SU-DHL-6 (cell line): Measurements from ENCODE around the gene SLC2A8.

Source experiments
- H2AFZ ChIP-seq: fragments of 200-600 bp; sonication (generic); 2 replicates; pipeline ENCODE4 v1.6.1; 2014; ENCODE audit warnings: low read depth, mild to moderate bottlenecking, moderate library complexity, mixed read lengths, antibody characterized with exemption, low read length; ENCODE audit not compliant: severe bottlenecking
- H3F3A ChIP-seq: fragments of 200-600 bp; shearing (Covaris generic); 2 replicates; pipeline ENCODE4 v1.6.0; 2016; ENCODE audit warnings: antibody characterized with exemption, mild to moderate bottlenecking; ENCODE audit not compliant: insufficient read depth
- H3K27ac ChIP-seq: fragments of 200-600 bp; sonication (generic); 2 replicates; pipeline ENCODE4 v1.5.1; 2016; ENCODE audit warnings: low read depth, mild to moderate bottlenecking, low read length, moderate library complexity, mixed read lengths
- H3K27me3 ChIP-seq: fragments of 200-600 bp; sonication (generic), shearing (Covaris generic); 2 replicates; pipeline ENCODE4 v1.6.0; 2014; ENCODE audit warnings: mild to moderate bottlenecking, low read length
- H3K36me3 ChIP-seq: fragments of 200-600 bp; sonication (generic); 2 replicates; pipeline ENCODE4 v1.6.1; 2014; ENCODE audit warnings: mild to moderate bottlenecking, low read length, mixed read lengths
- H3K4me2 ChIP-seq: fragments of 300-600, 200-600 bp; shearing (Covaris generic), sonication (generic); 2 replicates; pipeline ENCODE4 v1.6.0; 2014; ENCODE audit warnings: low read length, low read depth, mild to moderate bottlenecking; ENCODE audit not compliant: poor library complexity, severe bottlenecking
- H3K4me3 ChIP-seq: fragments of 200-600 bp; sonication (generic); 2 replicates; pipeline ENCODE4 v1.5.1; 2014; ENCODE audit warnings: antibody characterized with exemption, low read length, mild to moderate bottlenecking, mixed read lengths; ENCODE audit not compliant: insufficient read depth, poor library complexity, severe bottlenecking
- H3K79me2 ChIP-seq: fragments of 200-600 bp; sonication (generic); 2 replicates; pipeline ENCODE4 v1.6.1; 2014; ENCODE audit warnings: mild to moderate bottlenecking, low read length, moderate library complexity; ENCODE audit not compliant: insufficient read depth
- H3K9ac ChIP-seq: fragments of 200-600 bp; sonication (generic); 2 replicates; pipeline ENCODE4 v1.7.0; 2014; ENCODE audit warnings: mild to moderate bottlenecking, low read length
- H3K9me2 ChIP-seq: fragments of 200-600 bp; sonication (generic); replicated peaks from 2 replicates; pipeline ENCODE4 v1.6.1; 2014; ENCODE audit warnings: low read length; ENCODE audit not compliant: insufficient read depth
- H3K9me3 ChIP-seq: fragments of 200-600 bp; sonication (generic); 2 replicates; pipeline ENCODE4 v1.6.1; 2014; ENCODE audit warnings: low read length, mixed read lengths; ENCODE audit not compliant: insufficient read depth
- H4K20me1 ChIP-seq: fragments of 200-600 bp; sonication (generic); 2 replicates; pipeline ENCODE4 v1.6.1; 2014; ENCODE audit warnings: low read depth, mild to moderate bottlenecking, antibody characterized with exemption, low read length, moderate library complexity, mixed read lengths
- EZH2phosphoT487 ChIP-seq: fragments of 200-600 bp; sonication (generic), shearing (Covaris generic); conservative IDR thresholded peaks from 2 replicates; pipeline ENCODE4 v1.6.1; 2018; ENCODE audit warnings: mild to moderate bottlenecking, antibody characterized with exemption, low read length, moderate library complexity, mixed read lengths
- TF ChIP-seq, protein P1 (sequence below): fragments of 200-600 bp; sonication (generic); IDR thresholded peaks from one replicate; pipeline ENCODE4 v1.5.1; 2017; ENCODE audit warnings: antibody characterized with exemption, mild to moderate bottlenecking, low read length, moderate library complexity; ENCODE audit not compliant: insufficient read depth, poor library complexity, severe bottlenecking

SLC2A8 gene

GRCh38 chr9:127437497-127438264 lies 40.7 kb downstream of the SLC2A8 start:
- H3F3A ChIP-seq: no peaks in the 10 kb centered on the region
- H3K9me3 ChIP-seq: no peaks in the 10 kb centered on the region
- no peaks in the 10 kb centered on the region for H4K20me1 ChIP-seq
- no peak overlapping the region for H3K4me3 ChIP-seq
- no peaks in the 10 kb centered on the region for H3K9me2 ChIP-seq
- no peak overlapping the region for H3K27ac ChIP-seq
- no peak overlapping the region for H3K9ac ChIP-seq
- no peak overlapping the region for H2AFZ ChIP-seq
- no peaks in the 10 kb centered on the region for H3K79me2 ChIP-seq
- no peaks in the 10 kb centered on the region for H3K27me3 ChIP-seq
- TF ChIP-seq, protein P1, sequence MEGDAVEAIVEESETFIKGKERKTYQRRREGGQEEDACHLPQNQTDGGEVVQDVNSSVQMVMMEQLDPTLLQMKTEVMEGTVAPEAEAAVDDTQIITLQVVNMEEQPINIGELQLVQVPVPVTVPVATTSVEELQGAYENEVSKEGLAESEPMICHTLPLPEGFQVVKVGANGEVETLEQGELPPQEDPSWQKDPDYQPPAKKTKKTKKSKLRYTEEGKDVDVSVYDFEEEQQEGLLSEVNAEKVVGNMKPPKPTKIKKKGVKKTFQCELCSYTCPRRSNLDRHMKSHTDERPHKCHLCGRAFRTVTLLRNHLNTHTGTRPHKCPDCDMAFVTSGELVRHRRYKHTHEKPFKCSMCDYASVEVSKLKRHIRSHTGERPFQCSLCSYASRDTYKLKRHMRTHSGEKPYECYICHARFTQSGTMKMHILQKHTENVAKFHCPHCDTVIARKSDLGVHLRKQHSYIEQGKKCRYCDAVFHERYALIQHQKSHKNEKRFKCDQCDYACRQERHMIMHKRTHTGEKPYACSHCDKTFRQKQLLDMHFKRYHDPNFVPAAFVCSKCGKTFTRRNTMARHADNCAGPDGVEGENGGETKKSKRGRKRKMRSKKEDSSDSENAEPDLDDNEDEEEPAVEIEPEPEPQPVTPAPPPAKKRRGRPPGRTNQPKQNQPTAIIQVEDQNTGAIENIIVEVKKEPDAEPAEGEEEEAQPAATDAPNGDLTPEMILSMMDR: no peak
- TF ChIP-seq EZH2phosphoT487: no peak
- H3K4me2 ChIP-seq: no peak overlapping the region
- H3K36me3 ChIP-seq: peaks cover 3% of the 10 kb centered on the region; the same call in 1 of the 2 replicates

- Histone ChIP-seq H3K9me2 (no peaks in the 10 kb centered on the region), H4K20me1 (no peaks in the 10 kb centered on the region), H3F3A (no peaks in the 10 kb centered on the region), H3K27ac (no peak overlapping the region), H2AFZ (no peak overlapping the region), H3K9me3 (no peaks in the 10 kb centered on the region), H3K79me2 (no peaks in the 10 kb centered on the region), H3K27me3 (no peaks in the 10 kb centered on the region), H3K36me3 (peaks cover 3% of the 10 kb centered on the region; the same call in 1 of the 2 replicates), H3K4me2 (no peak overlapping the region), H3K4me3 (no peak overlapping the region), H3K9ac (no peak overlapping the region)
- TF ChIP-seq EZH2phosphoT487: no peak
- TF ChIP-seq, protein P1: no peak
These were observed 41.4 kb downstream of the SLC2A8 start for GRCh38 chr9:127438394-127438793.

- H4K20me1 ChIP-seq: peaks cover 4% of the 10 kb centered on the region; the same call in 1 of the 2 replicates
- TF ChIP-seq, protein P1: no peak
- no peak for TF ChIP-seq EZH2phosphoT487
- no peak overlapping the region for H3K9ac ChIP-seq
- H3K27ac ChIP-seq: no peak overlapping the region
- no peak overlapping the region for H3K4me3 ChIP-seq
- peaks cover 7% of the 10 kb centered on the region for H3K79me2 ChIP-seq
- no peaks in the 10 kb centered on the region for H3K27me3 ChIP-seq
- no peak overlapping the region for H3K4me2 ChIP-seq
- H3F3A ChIP-seq: peaks cover 52% of the 10 kb centered on the region
- H3K9me3 ChIP-seq: no peaks in the 10 kb centered on the region
- peaks cover 25% of the 10 kb centered on the region for H3K36me3 ChIP-seq
- no peak overlapping the region for H2AFZ ChIP-seq
- H3K9me2 ChIP-seq: no peaks in the 10 kb centered on the region
These were observed 47.4 kb downstream of the SLC2A8 start for GRCh38 chr9:127444283-127444920.
